Measurements from ENCODE around the gene CFP. TPM values are rescaled to one million over a fixed set of nuclear protein-coding genes. Genes with fewer than 3 reads are reported as not detected.

Gene CFP
- total RNA-seq, 3 donors from 2014 or later: 2.6 to 17.4 (median 3.3) TPM

DNA sequence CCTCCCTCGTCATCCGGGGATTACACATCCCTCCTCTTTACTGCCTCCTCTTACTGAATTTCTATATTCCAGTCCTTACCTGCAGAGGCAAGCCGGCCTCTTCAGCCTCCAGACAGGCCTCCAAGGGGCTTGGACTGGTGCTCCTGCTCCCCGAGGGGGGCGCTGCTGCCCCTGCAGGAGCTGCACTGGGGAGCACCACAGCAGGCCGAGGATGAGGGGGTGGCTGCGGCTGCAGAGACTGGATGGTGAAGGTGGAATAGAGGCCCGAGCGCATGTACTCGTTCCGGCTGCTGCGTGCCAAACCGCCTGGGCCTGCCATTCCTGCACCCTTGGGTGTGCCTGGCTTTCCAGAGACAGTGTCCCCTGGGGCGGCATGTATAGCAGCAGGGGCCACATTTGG lies 9.1 kb upstream of the CFP start:
- intact Hi-C loops (cut with DNase I; ENCODE audit: low total_unique reads): no loop called here
- no peaks in the 10 kb centered on the region for H3K36me3 ChIP-seq

DNA sequence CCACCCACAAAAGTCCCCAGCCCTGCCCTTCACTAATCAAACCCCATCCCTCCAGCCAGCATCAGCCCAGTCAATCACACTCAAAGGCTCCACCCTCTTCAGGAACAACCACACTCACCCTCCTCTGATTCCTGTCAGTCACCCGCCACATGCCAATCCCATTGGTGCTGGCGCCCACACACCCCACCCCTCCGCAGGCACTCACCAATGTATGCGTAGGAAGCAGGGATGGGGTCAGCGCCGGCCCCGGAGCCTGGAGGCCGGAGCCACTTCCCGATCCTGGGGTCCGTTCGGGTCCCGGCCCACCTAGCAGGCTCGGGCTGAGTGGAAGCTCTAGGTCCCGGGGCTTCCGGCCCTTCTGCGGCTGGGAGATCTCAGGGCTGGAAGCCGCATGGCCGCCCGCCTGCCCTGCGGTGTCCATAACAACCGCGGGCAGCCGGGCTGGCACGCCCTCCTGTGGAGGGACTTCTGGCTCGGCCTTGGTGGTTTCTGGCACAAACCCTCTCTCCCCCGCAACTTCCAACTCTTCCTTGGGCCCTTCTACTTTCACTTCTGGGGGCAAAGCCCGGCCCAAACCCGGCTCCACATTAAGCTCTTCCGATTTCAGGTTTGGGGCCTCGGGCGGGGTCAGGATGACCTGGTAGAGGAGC lies 7.9 kb upstream of the CFP start:
- Histone ChIP-seq H3K4me3 (no peak overlapping the region), H3K9me3 (peaks cover 3 to 18% of the 10 kb centered on the region in 2 donors), H3K4me1 (no peaks in the 10 kb centered on the region), H3K27ac (no peak overlapping the region), H3K27me3 (peaks cover 0 to 4% of the 10 kb centered on the region in 2 donors), H3K36me3 (no peaks in the 10 kb centered on the region)
- TF ChIP-seq, protein P1, sequence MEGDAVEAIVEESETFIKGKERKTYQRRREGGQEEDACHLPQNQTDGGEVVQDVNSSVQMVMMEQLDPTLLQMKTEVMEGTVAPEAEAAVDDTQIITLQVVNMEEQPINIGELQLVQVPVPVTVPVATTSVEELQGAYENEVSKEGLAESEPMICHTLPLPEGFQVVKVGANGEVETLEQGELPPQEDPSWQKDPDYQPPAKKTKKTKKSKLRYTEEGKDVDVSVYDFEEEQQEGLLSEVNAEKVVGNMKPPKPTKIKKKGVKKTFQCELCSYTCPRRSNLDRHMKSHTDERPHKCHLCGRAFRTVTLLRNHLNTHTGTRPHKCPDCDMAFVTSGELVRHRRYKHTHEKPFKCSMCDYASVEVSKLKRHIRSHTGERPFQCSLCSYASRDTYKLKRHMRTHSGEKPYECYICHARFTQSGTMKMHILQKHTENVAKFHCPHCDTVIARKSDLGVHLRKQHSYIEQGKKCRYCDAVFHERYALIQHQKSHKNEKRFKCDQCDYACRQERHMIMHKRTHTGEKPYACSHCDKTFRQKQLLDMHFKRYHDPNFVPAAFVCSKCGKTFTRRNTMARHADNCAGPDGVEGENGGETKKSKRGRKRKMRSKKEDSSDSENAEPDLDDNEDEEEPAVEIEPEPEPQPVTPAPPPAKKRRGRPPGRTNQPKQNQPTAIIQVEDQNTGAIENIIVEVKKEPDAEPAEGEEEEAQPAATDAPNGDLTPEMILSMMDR (IDR thresholded peaks at IDR 0.05): no peak
- intact Hi-C loops (cut with DNase I; ENCODE audit: low total_unique reads): no loop called here
- DNase-seq (ENCODE audit: low spot score in 2 of 2): no peak

More for the DNA sequence above, 9.1 kb upstream of the CFP start:
- Histone ChIP-seq H3K9me3 (peaks cover 3 to 18% of the 10 kb centered on the region in 2 donors), H3K4me1 (no peaks in the 10 kb centered on the region), H3K4me3 (no peak overlapping the region), H3K27me3 (peaks cover 0 to 8% of the 10 kb centered on the region in 2 donors), H3K27ac (no peak overlapping the region)
- no peak for DNase-seq (ENCODE audit: low spot score in 2 of 2)
- TF ChIP-seq POLR2AphosphoS5 (IDR thresholded peaks at IDR 0.05) (no peak), POLR2A (IDR thresholded peaks at IDR 0.05) (no peak)
- TF ChIP-seq, protein P1 (IDR thresholded peaks at IDR 0.05): no peak

DNA sequence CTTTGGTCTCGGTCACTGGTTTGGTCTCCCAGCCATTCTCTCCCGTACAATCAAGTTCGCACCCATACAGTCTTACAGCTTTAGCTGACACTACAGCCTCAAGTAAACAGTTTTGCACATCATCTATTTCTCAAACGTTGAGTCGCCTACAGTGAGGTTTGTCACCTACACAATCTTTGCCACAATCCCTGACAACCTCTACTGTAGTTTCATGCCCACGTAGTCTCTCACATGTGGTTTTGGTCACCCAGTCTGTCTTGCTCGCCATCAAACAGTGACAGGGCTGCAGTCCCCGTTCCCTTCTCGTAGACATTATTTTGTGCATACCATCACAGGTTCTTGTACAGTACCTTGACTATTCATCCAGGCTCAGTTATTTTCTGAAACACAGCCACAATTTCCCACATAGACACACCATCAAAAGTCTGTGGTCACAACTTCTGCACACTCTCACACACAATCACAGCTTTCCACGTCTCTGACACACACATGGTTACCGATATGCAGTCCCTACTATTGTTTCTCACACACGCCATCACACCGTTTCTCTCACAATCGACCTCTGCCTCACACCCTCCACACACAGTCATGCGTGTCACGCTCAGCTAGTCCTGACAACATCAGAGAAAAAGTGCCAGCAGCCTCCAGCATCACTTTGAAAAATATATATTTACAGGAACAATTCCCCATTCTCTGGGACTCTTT lies 5.3 kb upstream of the CFP start:
- no peaks in the 10 kb centered on the region for H3K4me1 ChIP-seq
- intact Hi-C loops (cut with DNase I; ENCODE audit: low total_unique reads): no loop called here

DNA sequence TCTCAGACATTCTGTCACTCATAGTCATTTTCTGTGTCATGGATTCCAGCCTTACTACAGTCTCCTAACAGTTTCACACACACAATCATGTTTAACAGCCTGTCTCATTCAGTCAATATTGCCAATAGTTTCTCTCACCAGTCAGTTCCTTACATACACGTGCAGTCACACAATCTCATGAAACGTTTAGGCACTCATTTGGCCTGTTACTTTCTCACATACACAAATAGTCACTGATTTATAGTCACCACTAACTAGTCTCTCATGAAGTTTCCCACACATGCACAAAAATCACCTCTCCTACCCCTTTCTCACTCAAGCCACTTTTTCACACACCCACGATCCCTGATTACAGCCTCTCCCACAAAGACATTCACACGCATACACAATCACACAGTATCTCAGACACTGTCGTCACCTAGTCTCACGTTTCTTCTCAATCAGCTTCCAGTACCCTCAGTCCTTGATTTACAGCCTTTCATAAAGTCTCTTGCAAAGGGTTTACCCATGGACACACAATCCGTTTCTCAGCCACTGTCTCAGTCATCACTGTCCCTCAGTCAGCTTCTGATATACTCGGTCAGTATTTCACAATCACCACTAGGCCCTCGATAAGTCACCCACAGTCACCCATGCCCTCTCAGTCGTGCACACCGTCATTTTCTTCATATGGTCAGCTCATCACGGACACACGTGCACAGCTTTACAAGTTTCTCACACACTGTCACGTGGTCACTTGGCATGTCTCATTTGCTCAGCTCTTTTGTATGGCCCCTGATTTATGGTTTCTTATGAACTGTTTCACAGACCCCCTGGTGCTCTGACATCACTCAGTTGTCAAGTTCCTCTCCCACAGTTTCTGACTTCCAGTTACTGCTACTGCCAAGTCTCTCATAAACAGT lies 4.2 kb upstream of the CFP start:
- Histone ChIP-seq H3K9me3 (peaks cover 0 to 1% of the 10 kb centered on the region in 2 donors), H3K4me3 (no peak overlapping the region), H3K4me1 (no peaks in the 10 kb centered on the region), H3K27ac (no peak overlapping the region), H3K27me3 (peaks cover 0 to 18% of the 10 kb centered on the region in 2 donors), H3K36me3 (no peaks in the 10 kb centered on the region)
- TF ChIP-seq POLR2AphosphoS5 (IDR thresholded peaks at IDR 0.05) (no peak), POLR2A (IDR thresholded peaks at IDR 0.05) (no peak)
- TF ChIP-seq, protein P1 (IDR thresholded peaks at IDR 0.05): no peak
- DNase-seq (ENCODE audit: low spot score in 2 of 2): no peak
- intact Hi-C loops (cut with DNase I; ENCODE audit: low total_unique reads): no loop called here

More for the DNA sequence above, 5.3 kb upstream of the CFP start:
- TF ChIP-seq POLR2A (IDR thresholded peaks at IDR 0.05): no peak
- TF ChIP-seq POLR2AphosphoS5 (IDR thresholded peaks at IDR 0.05): no peak
- TF ChIP-seq, protein P1 (IDR thresholded peaks at IDR 0.05): no peak
- no peak for DNase-seq (ENCODE audit: low spot score in 2 of 2)
- Histone ChIP-seq H3K27ac (no peak overlapping the region), H3K36me3 (no peaks in the 10 kb centered on the region), H3K4me3 (no peak overlapping the region), H3K9me3 (peaks cover under 1 to 11% of the 10 kb centered on the region in 2 donors), H3K27me3 (peaks cover 0 to 13% of the 10 kb centered on the region in 2 donors)

Measured in breast epithelium (tissue), 4 donors.